Astrocyte (in vitro differentiated cells and primary cell): ENCODE data around the gene SPINT1. TPM values are rescaled to one million over a fixed set of nuclear protein-coding genes. Genes with fewer than 3 reads are reported as not detected.

Experiments used
- DNase-seq: peaks from one replicate; pipeline ENCODE4 v3.0.0-alpha.2; 2010; ENCODE audit warnings: low read depth
- FAIRE-seq: peaks from 2 replicates; lab custom pipeline; 2011; peaks lifted over from hg19 to GRCh38; lab: Jason Lieb, UNC
- H2AFZ ChIP-seq: 2 replicates; pipeline ENCODE4 v1.6.0; 2012; ENCODE audit warnings: low read depth, low read length, inconsistent platforms
- H3K27ac ChIP-seq: 2 replicates; pipeline ENCODE4 v1.5.1; 2011; ENCODE audit warnings: low read depth, low read length, inconsistent platforms
- H3K27me3 ChIP-seq: 2 replicates; pipeline ENCODE4 v1.6.0; 2011; ENCODE audit warnings: low read length, inconsistent platforms; ENCODE audit not compliant: insufficient read depth
- H3K36me3 ChIP-seq: 2 replicates; pipeline ENCODE4 v1.5.1; 2011; ENCODE audit warnings: low read length, inconsistent platforms; ENCODE audit not compliant: insufficient read depth
- H3K4me1 ChIP-seq: 2 replicates; pipeline ENCODE4 v1.5.1; 2011; ENCODE audit warnings: low read length, inconsistent platforms; ENCODE audit not compliant: insufficient read depth
- H3K4me2 ChIP-seq: 2 replicates; pipeline ENCODE4 v1.6.0; 2012; ENCODE audit warnings: low read length, inconsistent platforms
- H3K4me3 ChIP-seq: 2 replicates; pipeline ENCODE4 v1.5.1; 2011; ENCODE audit warnings: low read depth, mild to moderate bottlenecking, low read length, inconsistent platforms; ENCODE audit not compliant: insufficient read depth
- H3K79me2 ChIP-seq: 2 replicates; pipeline ENCODE4 v1.6.0; 2012; ENCODE audit warnings: mild to moderate bottlenecking, low read length, inconsistent platforms; ENCODE audit not compliant: insufficient read depth
- H3K9ac ChIP-seq: 2 replicates; pipeline ENCODE4 v1.6.0; 2012; ENCODE audit warnings: mild to moderate bottlenecking, low read length, inconsistent platforms
- H3K9me3 ChIP-seq: 2 replicates; pipeline ENCODE4 v1.5.1; 2012; ENCODE audit warnings: low read depth, mild to moderate bottlenecking, low read length, inconsistent platforms; ENCODE audit not compliant: insufficient read depth
- H4K20me1 ChIP-seq: 2 replicates; pipeline ENCODE4 v1.6.0; 2012; ENCODE audit warnings: low read length, inconsistent platforms; ENCODE audit not compliant: insufficient read depth
- H3K27ac Mint-ChIP-seq: one replicate; pipeline ENCODE4 v1.8.0; 2021; ENCODE audit warnings: mild to moderate bottlenecking, mixed read lengths; ENCODE audit not compliant: unreplicated experiment
- H3K27me3 Mint-ChIP-seq: one replicate; pipeline ENCODE4 v1.8.0; 2021; ENCODE audit warnings: low read depth, mixed read lengths; ENCODE audit not compliant: unreplicated experiment
- H3K36me3 Mint-ChIP-seq: one replicate; pipeline ENCODE4 v1.8.0; 2021; ENCODE audit warnings: low read depth, mixed read lengths; ENCODE audit not compliant: unreplicated experiment
- H3K4me1 Mint-ChIP-seq: one replicate; pipeline ENCODE4 v1.8.0; 2021; ENCODE audit warnings: low read depth, mixed read lengths; ENCODE audit not compliant: unreplicated experiment
- H3K4me3 Mint-ChIP-seq: one replicate; pipeline ENCODE4 v1.8.0; 2021; ENCODE audit warnings: mild to moderate bottlenecking, moderate library complexity, mixed read lengths; ENCODE audit not compliant: unreplicated experiment
- H3K9me3 Mint-ChIP-seq: one replicate; pipeline ENCODE4 v1.8.0; 2021; ENCODE audit warnings: mild to moderate bottlenecking, mixed read lengths; ENCODE audit not compliant: unreplicated experiment
- EZH2 ChIP-seq: IDR thresholded peaks from 2 replicates; pipeline ENCODE4 v1.6.1; 2012; ENCODE audit warnings: mild to moderate bottlenecking, low read length, inconsistent platforms; ENCODE audit not compliant: insufficient read depth
- total RNA-seq: library from RNA; stranded (reverse); gene quantifications from 2 replicates; pipeline ENCODE4 v1.2.1, GENCODE V29; 2021
- TF ChIP-seq, protein P1 (sequence below): IDR thresholded peaks from 2 replicates; pipeline ENCODE4 v1.5.1; 2011; ENCODE audit warnings: low read depth, mild to moderate bottlenecking, inconsistent platforms, low read length, moderate library complexity; ENCODE audit not compliant: insufficient read depth

The SPINT1 gene
- total RNA-seq, 1 donor from 2014 or later: 40.3 TPM

DNA sequence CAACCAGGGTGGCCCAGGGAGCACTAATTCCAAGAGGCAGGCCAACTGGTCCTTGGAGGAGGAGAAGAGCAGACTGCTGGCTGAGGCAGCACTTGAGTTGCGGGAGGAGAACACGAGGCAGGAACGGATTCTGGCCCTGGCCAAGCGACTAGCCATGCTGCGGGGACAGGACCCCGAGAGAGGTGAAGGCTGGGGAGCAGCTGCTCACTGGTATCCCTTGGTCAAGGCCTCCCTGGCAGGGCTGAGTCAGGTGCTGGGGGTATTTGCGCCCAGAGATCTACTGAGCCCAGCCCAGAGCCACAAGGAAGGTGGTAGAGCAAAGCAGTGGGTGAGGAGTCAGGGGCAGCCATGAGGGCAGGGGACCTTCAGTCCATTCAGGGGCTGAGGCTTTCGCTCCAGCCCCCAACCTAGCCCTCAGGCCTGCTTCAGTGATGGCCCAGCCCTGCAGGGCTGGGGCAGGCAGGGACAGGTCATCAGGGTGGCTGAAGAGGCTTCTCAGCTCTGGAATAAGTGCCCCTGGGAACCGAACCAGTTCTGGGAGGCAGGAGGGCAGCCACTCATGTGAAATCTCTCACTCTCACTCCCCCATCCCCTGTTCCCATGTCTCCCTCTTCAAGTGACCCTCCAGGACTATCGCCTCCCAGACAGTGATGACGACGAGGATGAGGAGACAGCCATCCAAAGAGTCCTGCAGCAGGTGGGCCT, 31.0 kb upstream of the SPINT1 start:
- Mint-ChIP-seq H3K36me3 (peaks cover 24% of the 10 kb centered on the region), H3K4me3 (no peak overlapping the region), H3K27me3 (no peaks in the 10 kb centered on the region), H3K27ac (no peak overlapping the region), H3K9me3 (no peaks in the 10 kb centered on the region), H3K4me1 (peaks cover 10% of the 10 kb centered on the region)
- Histone ChIP-seq H3K4me2 (no peak overlapping the region), H3K9ac (no peak overlapping the region), H3K4me1 (peaks cover 7% of the 10 kb centered on the region), H2AFZ (no peak overlapping the region), H3K27me3 (no peaks in the 10 kb centered on the region), H3K9me3 (no peaks in the 10 kb centered on the region), H3K27ac (no peak overlapping the region), H4K20me1 (no peaks in the 10 kb centered on the region), H3K4me3 (no peak overlapping the region), H3K79me2 (peaks cover 11% of the 10 kb centered on the region), H3K36me3 (peaks cover 4% of the 10 kb centered on the region)
- no peak for TF ChIP-seq EZH2
- TF ChIP-seq, protein P1, sequence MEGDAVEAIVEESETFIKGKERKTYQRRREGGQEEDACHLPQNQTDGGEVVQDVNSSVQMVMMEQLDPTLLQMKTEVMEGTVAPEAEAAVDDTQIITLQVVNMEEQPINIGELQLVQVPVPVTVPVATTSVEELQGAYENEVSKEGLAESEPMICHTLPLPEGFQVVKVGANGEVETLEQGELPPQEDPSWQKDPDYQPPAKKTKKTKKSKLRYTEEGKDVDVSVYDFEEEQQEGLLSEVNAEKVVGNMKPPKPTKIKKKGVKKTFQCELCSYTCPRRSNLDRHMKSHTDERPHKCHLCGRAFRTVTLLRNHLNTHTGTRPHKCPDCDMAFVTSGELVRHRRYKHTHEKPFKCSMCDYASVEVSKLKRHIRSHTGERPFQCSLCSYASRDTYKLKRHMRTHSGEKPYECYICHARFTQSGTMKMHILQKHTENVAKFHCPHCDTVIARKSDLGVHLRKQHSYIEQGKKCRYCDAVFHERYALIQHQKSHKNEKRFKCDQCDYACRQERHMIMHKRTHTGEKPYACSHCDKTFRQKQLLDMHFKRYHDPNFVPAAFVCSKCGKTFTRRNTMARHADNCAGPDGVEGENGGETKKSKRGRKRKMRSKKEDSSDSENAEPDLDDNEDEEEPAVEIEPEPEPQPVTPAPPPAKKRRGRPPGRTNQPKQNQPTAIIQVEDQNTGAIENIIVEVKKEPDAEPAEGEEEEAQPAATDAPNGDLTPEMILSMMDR: no peak
- FAIRE-seq (no peak), DNase-seq (no peak)

DNA sequence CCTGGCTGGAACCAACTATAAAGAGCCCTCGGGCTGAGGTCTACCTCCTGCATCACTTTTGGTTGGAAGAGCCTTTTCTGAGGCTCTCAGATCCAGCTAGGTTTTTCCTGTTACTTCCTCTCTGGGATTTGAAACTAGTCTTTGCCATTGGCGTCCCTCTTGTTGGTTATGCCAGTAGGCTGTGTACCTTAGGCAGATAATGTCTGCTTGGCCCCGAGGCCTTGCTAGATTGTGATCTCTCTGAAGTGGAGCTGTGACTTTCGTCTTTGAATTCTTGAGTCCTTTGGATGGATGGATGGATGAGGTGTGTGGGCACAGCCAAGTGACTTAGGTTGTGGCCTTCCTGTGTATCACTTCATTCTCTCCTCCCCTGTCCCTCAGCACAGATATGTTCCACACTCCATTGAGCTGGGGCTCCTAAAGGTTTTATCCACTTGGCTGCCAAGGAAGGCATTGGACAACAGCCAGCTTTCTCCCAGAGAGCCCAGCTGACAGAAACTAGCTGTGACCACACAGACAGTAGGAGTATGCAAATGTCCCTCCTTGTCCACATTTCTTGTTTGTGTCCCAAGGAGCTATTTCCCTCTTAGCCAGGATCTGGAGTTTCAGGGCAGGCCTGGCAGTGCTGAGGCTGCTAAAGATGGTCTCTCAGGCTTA, 28.7 kb upstream of the SPINT1 start:
- H4K20me1 ChIP-seq: no peaks in the 10 kb centered on the region
- peaks cover 24% of the 10 kb centered on the region for H3K36me3 Mint-ChIP-seq
- no peak for DNase-seq
- H3K4me1 ChIP-seq: no peaks in the 10 kb centered on the region
- TF ChIP-seq EZH2: no peak
- TF ChIP-seq, protein P1: no peak
- H3K9me3 Mint-ChIP-seq: no peaks in the 10 kb centered on the region
- H3K9me3 ChIP-seq: no peaks in the 10 kb centered on the region
- H3K36me3 ChIP-seq: peaks cover 4% of the 10 kb centered on the region
- H3K27me3 Mint-ChIP-seq: no peaks in the 10 kb centered on the region
- no peak overlapping the region for H3K27ac Mint-ChIP-seq
- H3K27ac ChIP-seq: no peak overlapping the region
- no peaks in the 10 kb centered on the region for H3K27me3 ChIP-seq
- no peak overlapping the region for H3K4me2 ChIP-seq
- no peak overlapping the region for H3K9ac ChIP-seq
- peaks cover 5% of the 10 kb centered on the region for H3K4me1 Mint-ChIP-seq
- no peak overlapping the region for H2AFZ ChIP-seq
- H3K79me2 ChIP-seq: no peaks in the 10 kb centered on the region
- H3K4me3 Mint-ChIP-seq: no peak overlapping the region
- no peak overlapping the region for H3K4me3 ChIP-seq
- no peak for FAIRE-seq

DNA sequence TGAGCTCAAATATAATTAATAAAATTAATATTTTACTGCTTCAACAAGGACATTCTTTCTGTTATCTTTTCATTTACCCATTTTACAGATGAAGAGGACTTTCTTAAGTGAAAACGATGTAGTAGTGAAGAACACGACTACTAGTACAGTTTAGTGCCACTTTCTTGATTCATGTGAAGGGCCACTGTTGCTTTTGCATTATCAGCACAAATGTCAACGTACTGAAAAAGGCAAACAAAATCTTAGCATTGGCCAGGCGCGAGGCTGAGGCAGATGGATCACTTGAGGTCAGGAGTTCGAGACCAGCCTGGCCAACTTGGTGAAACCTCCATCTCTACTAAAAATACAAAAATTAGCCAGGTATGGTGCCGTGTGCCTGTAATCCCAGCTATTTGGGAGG, 24.8 kb upstream of the SPINT1 start:
- Histone ChIP-seq H3K4me1 (no peaks in the 10 kb centered on the region), H3K4me3 (no peak overlapping the region), H3K27ac (no peak overlapping the region), H3K27me3 (no peaks in the 10 kb centered on the region), H3K4me2 (no peak overlapping the region), H3K9ac (no peak overlapping the region), H2AFZ (no peak overlapping the region), H3K79me2 (no peaks in the 10 kb centered on the region), H4K20me1 (no peaks in the 10 kb centered on the region), H3K9me3 (no peaks in the 10 kb centered on the region), H3K36me3 (no peaks in the 10 kb centered on the region)
- Mint-ChIP-seq H3K27ac (no peak overlapping the region), H3K4me1 (peaks cover 5% of the 10 kb centered on the region), H3K27me3 (no peaks in the 10 kb centered on the region), H3K9me3 (no peaks in the 10 kb centered on the region), H3K4me3 (no peak overlapping the region), H3K36me3 (peaks cover 13% of the 10 kb centered on the region)
- FAIRE-seq (no peak), DNase-seq (no peak)
- TF ChIP-seq EZH2: no peak
- TF ChIP-seq, protein P1: no peak
